ENCODE data around the gene DNAH3.
"Not testable (repeated sequence)": the region's sequence is repeated elsewhere in the genome, so short reads cannot be mapped to it uniquely, and the experiment has no call there.

DNAH3 gene

DNA sequence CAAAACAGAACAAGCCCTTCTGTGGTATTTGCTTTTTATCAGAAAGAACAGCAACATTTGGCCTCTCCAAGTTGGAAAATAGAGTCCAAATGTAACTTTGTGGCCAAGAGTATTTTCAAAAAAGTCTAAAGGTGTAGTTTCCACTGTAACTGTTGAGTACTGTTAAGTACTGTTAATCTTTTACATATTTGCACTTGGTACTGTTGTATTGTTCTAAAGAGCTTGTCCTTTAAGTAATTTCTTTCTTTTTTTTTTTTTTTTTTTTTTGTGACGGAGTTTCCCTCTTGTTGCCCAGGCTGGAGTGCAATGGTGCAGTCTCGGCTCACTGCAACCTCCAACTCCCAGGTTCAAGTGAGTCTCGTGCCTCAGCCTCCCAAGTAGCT lies 29.3 kb upstream of the DNAH3 start:
- peaks cover 3% of the 10 kb centered on the region for H3K4me1 Mint-ChIP-seq
- peaks cover 37% of the 10 kb centered on the region for H3K36me3 Mint-ChIP-seq
- no peaks in the 10 kb centered on the region for H3K9me3 Mint-ChIP-seq
- no peaks in the 10 kb centered on the region for H3K27me3 Mint-ChIP-seq
- no peak overlapping the region for H3K4me3 Mint-ChIP-seq
- no peak overlapping the region for H3K27ac Mint-ChIP-seq

DNA sequence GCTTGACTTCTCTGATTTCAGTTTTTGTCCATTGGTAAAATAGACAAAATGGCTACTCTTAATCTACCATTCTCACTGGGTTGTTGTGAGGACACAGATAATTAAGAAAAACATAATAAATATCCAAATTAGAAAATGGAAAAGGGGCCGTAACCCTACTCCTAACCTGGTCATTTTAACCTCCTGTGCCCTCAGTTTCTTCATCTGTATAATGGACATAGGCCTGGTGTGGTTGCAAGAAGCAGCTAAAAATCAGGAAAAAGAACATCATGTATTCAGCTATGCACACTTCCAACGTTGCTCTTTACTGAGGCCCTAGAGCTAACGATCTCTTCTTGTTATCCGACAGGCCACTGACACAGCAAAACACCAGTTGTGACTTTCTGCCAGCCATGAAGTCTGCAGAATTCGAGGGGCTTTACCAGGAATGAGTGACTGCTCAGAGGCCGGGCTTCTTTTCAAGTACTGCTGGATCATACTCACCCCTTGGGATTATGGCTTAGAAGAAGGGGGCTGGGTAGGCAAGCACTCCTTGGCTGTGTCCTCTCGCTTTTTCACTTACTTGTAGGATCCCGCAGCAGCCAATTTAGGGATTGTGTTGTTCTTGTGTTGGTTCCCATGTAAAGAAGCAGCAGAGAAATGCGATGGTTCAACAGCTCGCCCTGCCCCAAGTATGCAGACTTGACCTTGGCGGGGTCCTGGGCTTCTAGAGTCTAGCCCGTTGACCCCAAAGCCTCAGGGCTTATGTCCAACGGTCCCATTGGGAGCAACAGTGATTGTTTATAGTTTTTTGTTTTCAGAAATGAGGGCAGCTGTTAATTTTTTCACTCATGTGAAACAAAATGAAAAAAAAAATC lies 28.7 kb upstream of the DNAH3 start:
- Mint-ChIP-seq H3K4me1 (no peaks in the 10 kb centered on the region), H3K27me3 (no peaks in the 10 kb centered on the region), H3K27ac (no peak overlapping the region), H3K4me3 (no peak overlapping the region), H3K9me3 (no peaks in the 10 kb centered on the region), H3K36me3 (peaks cover 41% of the 10 kb centered on the region)

DNA sequence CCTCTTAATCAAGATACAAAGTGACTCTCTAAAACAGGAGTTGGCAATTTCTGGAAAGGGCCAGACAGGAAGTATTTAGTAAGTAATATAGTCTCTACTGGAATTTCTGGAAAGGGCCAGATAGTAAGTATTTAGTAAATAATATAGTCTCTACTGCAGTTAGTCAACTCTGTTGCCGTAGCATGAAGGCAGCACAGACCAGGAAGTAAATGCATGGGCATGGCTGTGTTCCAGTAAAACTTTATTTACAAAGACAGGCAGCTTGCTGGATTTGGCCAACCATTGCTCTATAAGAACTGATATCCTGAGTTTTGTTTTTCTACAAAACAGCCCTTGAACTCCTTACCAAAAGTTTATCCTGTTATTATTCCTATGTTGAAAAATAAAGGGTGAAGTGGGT lies 24.8 kb upstream of the DNAH3 start:
- no peaks in the 10 kb centered on the region for H3K27me3 Mint-ChIP-seq
- H3K27ac Mint-ChIP-seq: no peak overlapping the region
- H3K4me3 Mint-ChIP-seq: no peak overlapping the region
- no peaks in the 10 kb centered on the region for H3K4me1 Mint-ChIP-seq
- H3K9me3 Mint-ChIP-seq: no peaks in the 10 kb centered on the region
- H3K36me3 Mint-ChIP-seq: peaks cover 31% of the 10 kb centered on the region

DNA sequence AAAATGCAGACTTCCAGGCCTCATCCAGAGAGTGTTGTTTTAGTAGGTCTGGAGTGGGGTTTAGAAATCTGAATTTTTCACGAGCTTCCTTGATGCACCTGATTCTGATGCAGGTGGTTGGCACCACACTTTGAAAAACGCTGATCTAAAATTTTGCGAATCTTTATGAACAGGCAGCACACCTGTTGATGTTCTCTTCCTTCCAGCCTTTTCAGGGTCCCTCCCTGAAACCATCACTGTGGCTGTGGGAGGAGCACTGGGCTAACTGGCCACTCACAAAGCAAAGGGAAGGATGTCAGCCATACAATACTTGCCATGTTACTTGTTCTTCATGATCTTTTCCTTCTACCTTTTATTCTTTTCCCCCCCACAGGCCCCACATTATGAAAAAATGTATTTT lies 22.0 kb upstream of the DNAH3 start:
- Mint-ChIP-seq H3K27me3 (no peaks in the 10 kb centered on the region), H3K4me3 (no peak overlapping the region), H3K36me3 (peaks cover 17% of the 10 kb centered on the region), H3K9me3 (no peaks in the 10 kb centered on the region), H3K27ac (no peak overlapping the region), H3K4me1 (no peaks in the 10 kb centered on the region)

DNA sequence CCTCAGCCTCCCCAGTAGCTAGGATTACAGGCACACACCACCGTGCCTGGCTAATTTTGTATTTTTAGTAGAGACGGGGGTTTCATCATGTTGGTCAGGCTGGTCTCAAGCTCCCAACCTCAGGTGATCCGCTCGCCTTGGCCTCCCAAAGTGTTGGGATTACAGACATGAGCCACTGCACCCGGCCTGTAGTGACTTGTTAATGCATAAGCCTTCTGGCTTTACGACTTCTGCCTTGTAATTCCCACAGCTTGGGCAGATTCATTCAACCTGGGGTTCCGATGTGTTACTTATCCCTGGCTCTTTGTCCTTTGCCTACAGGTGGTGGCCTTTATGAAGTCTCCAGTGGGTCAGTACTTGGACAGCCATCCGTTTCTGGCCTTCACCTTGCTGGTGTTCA lies 19.5 kb upstream of the DNAH3 start:
- H3K4me3 Mint-ChIP-seq, H3K4me1 Mint-ChIP-seq, H3K9me3 Mint-ChIP-seq, H3K27me3 Mint-ChIP-seq, H3K27ac Mint-ChIP-seq: not testable (repeated sequence)
- peaks cover 18% of the 10 kb centered on the region for H3K36me3 Mint-ChIP-seq

DNA sequence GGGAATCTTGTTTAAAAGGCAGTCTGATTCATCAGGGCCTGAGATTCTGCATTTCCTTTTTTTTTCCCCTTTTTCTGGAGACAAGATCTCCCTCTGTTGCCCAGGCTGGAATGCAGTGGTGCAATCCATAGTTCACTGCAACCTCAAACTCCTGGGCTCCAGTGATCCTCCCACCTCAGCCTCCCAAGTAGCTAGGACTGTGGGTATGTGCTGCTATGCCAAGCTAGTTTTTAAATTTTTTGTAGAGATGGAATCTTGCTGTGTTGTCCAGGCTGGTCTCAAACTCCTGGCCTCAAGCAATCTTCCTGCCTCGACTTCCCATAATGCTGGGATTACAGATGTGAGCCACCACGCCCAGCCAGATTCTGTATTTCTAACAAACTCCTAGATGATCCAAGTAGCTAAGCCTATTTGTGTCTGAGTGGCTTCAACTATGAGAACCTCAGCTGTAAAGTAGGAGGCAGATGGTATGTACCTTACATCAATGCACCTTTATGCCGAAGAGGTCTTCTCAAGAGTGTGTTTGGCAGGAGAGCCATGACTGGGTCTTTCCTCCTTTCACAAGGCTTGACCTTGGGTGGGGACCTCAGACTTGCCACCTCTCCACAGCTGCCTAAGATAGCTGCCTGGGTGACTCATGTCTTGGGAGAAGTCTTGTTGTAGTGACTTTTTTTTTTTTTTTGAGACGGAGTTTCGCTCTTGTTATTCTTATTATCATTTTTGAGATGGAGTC lies 18.8 kb upstream of the DNAH3 start:
- Mint-ChIP-seq H3K27me3 (no peaks in the 10 kb centered on the region), H3K4me1 (no peaks in the 10 kb centered on the region), H3K4me3 (no peak overlapping the region), H3K27ac (no peak overlapping the region), H3K36me3 (peaks cover 14% of the 10 kb centered on the region), H3K9me3 (no peaks in the 10 kb centered on the region)

DNA sequence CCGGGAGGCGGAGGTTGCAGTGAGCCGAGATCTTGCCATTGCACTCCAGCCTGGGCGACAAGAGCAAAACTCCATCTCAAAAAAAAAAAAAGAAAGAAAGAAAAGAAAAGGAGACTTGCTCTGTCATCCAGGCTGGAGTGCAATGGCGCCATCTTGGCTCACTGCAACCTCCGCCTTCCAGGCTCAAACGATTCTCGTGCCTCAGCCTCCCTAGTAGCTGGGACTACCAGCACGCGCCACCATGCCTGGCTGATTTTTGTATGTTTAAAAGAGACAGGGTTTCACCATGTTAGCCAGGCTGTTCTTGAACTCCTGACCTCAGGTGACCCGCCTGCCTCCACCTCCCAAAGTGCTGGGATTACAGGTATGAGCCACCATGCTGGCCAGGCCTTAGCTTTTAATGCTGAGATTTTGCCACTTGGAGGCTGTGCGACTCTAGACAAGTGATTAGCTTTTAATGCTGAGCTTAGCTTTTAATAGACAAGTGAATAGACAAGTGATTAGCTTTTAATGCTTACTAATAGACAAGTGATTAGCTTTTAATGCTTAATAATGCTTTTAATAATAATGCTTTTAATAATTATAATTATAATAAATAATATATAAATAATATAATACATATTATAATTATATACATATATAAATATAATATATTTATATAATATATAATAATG lies 17.4 kb upstream of the DNAH3 start:
- peaks cover 14% of the 10 kb centered on the region for H3K36me3 Mint-ChIP-seq
- no peaks in the 10 kb centered on the region for H3K27me3 Mint-ChIP-seq
- no peak overlapping the region for H3K4me3 Mint-ChIP-seq
- H3K9me3 Mint-ChIP-seq: no peaks in the 10 kb centered on the region
- H3K27ac Mint-ChIP-seq: no peak overlapping the region
- no peaks in the 10 kb centered on the region for H3K4me1 Mint-ChIP-seq

DNA sequence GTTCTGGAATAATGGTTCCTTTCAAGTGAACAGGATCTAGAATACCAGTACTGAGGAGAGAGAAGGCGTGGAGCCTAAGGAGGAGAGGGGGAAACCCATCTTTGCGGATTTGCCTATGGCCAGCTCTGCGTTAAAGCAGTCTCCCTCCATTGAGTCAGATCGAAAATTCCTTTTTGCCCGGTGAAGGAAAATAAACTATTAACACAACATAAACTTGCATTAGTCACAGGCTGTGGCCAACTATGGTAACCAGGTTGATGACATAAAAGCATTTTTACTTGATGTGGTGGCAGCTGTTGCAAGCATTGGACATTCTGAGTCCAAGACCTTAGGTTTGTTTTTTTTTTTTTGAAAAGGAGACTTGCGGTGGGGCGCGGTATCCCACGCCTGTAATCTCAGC lies 16.7 kb upstream of the DNAH3 start:
- Mint-ChIP-seq H3K27ac (no peak overlapping the region), H3K9me3 (no peaks in the 10 kb centered on the region), H3K36me3 (peaks cover 11% of the 10 kb centered on the region), H3K4me1 (no peaks in the 10 kb centered on the region), H3K4me3 (no peak overlapping the region), H3K27me3 (no peaks in the 10 kb centered on the region)

DNA sequence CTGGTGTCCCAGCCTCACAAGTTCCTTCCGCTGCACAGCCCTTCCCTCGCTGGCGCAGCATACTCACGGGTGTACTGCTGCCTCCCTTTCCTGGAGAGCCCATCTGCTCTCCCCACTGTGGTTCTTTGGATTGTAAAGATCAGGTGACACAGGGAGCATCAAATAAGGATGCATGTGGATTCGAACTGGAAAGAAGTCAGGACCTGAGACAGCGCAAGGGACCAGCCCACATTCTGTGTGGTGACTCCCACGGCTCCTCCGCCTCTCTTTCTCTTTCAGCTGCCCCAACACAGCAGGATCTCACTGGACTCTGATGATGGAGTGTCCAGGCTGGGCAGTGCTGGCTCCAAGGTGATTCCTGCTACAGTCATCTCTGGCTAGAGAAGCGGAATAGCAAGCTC lies 15.9 kb upstream of the DNAH3 start:
- peaks cover 1% of the 10 kb centered on the region for H3K4me1 Mint-ChIP-seq
- H3K27ac Mint-ChIP-seq: no peak overlapping the region
- no peaks in the 10 kb centered on the region for H3K9me3 Mint-ChIP-seq
- H3K36me3 Mint-ChIP-seq: peaks cover 11% of the 10 kb centered on the region
- H3K27me3 Mint-ChIP-seq: no peaks in the 10 kb centered on the region
- H3K4me3 Mint-ChIP-seq: no peak overlapping the region

DNA sequence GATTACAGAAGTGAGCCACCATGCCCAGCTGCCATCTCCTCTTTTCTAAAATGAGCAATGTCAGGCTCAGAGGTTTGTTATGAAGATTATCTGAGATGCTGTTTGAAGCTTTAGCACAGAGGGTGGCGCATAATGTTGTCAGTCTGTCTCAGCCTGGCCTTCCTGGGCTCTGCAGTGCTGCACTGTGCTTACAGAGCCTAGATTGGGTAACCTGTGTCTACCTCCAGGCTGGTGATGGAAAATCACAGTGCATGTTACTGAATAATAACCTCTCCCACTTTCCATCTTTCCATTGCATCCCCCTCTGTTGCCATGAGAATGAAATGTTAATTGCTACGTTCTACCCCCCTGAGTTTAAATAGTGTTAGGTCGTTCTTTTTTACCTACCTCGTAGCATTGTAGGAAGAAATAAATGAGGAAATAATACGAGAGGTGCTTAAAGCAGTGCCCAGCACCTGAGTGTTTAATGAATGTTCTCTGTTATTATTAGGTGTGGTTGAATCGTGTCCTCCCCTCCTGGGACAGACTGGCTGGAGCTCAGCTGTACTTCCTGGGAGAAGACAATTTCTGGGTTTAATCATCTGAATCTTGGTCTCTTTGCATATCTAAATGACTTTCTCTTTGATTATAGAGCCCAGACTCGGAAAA lies 14.0 kb upstream of the DNAH3 start:
- Mint-ChIP-seq H3K4me3 (no peak overlapping the region), H3K9me3 (no peaks in the 10 kb centered on the region), H3K36me3 (peaks cover 6% of the 10 kb centered on the region), H3K27ac (no peak overlapping the region), H3K4me1 (peaks cover 16% of the 10 kb centered on the region), H3K27me3 (no peaks in the 10 kb centered on the region)

DNA sequence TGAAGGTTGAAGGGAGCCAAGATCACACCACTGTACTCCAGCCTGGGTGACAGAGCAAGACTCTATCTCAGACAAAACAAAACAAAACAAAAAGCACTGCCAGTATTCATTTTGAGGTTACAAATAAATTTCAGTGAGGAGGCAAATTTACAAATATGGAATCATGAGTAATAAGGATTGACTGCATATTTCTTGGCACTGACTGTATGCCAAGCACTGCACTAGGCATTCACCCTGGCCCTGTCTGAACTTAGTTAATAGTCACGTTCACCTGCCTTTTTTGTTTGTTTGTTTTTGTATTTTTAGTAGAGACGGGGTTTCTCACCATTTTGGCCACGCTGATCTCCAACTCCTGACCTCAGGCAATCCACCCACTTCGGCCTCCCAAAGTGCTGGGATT lies 12.9 kb upstream of the DNAH3 start:
- H3K27me3 Mint-ChIP-seq: no peaks in the 10 kb centered on the region
- H3K36me3 Mint-ChIP-seq: peaks cover 6% of the 10 kb centered on the region
- no peaks in the 10 kb centered on the region for H3K9me3 Mint-ChIP-seq
- H3K4me3 Mint-ChIP-seq: no peak overlapping the region
- H3K4me1 Mint-ChIP-seq: peaks cover 24% of the 10 kb centered on the region
- no peak overlapping the region for H3K27ac Mint-ChIP-seq

DNA sequence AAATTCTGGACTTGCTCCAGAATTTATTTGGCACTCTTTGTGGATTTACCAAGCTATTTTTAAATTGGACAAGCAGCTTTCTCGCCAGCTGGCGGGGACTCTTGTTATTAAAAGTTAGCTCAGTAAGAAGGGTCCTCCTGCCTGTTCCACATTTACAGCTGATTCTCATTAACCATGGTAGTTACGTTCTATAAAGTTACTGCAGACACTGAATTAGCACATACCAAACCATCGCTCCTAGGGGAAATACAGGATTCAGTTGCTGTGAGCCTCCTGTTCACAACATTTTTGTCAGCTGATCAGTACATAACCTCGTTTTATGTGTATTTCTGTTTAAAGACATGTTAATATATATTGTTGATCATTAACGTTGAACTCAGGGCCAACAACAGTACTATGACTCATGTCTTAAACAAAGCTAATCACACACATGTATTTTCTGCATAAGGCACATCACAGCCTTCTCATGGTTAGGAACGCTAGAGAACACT lies 12.1 kb upstream of the DNAH3 start:
- Mint-ChIP-seq H3K9me3 (no peaks in the 10 kb centered on the region), H3K36me3 (peaks cover 6% of the 10 kb centered on the region), H3K4me1 (peaks cover 28% of the 10 kb centered on the region), H3K27me3 (no peaks in the 10 kb centered on the region), H3K4me3 (no peak overlapping the region), H3K27ac (no peak overlapping the region)

DNA sequence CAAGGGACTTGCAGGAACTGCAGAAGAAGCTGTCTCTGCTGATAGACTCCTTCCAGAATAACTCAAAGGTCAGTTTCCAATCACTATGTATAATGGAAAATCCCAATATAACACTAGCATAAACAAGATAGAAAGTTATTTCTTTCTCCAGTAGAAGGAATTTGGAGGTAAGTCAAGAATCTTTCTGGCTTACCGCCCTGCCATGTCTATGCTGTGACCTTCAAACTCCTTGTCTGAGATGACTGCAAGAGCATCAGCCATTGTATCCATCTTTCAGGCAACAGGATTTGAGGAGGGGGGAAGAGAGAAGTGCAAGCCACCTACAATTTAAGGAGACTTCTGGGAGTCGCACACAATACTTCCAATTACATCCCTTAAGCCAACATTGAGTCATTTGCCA lies 10.6 kb upstream of the DNAH3 start:
- H3K27me3 Mint-ChIP-seq: no peaks in the 10 kb centered on the region
- no peak overlapping the region for H3K27ac Mint-ChIP-seq
- peaks cover 33% of the 10 kb centered on the region for H3K4me1 Mint-ChIP-seq
- no peak overlapping the region for H3K4me3 Mint-ChIP-seq
- no peaks in the 10 kb centered on the region for H3K9me3 Mint-ChIP-seq
- H3K36me3 Mint-ChIP-seq: peaks cover 3% of the 10 kb centered on the region

DNA sequence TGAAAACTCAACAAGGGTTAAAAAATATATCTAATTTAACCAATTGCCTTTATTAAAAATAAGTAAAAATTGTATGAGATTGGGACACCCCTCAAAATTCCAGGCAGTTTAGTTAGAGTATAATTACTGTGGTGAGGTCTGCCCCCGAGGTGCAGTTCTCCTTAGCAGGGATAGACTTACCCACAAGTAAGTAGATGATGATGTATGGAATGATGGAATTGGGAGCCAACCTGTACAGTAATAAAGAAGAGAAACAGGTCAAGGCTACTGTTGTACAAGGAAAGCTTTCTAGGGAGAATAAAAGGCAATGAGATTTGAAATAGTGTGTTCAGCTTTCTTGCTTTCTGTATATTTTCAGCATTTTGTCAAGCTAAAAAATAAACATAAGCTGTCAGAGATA lies 9.6 kb upstream of the DNAH3 start:
- H3K27ac Mint-ChIP-seq: no peak overlapping the region

DNA sequence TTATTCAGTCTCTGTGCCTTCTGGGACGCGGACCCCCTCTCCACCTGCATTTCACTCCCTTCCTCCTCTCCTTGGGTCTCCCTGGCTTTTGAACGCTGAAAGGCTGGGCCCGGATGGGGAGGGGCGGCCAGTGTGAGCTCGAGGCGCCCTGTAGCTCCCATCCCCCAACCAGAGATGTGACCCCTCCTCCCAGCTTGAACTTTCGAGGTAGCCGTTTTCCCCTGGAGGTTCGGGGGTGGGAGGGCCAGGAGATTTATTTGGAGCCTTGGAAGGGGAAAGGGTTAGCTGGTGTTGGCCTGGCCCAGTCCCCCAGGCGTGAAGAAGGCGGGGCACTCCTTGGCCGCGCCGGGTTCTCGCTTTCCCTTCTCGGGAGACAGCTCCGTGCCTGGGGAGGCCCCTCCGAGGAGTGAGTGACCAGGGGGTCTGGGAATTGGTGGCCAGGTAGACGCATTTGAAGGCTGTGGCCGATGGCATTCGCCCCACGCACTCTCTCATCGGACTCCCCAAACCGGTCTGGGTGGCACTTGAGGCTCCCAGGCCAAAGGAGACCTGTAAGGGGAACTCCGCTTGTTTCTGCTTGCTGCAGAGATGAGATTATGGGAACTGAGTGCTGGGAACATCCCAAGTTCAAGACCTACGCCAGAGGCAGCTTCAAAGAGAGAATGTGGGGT lies 8.8 kb upstream of the DNAH3 start:
- peak overlapping the region; percentile 69 for H3K27ac Mint-ChIP-seq
- H3K27me3 Mint-ChIP-seq: no peaks in the 10 kb centered on the region
- H3K4me1 Mint-ChIP-seq: peaks cover 33% of the 10 kb centered on the region
- no peaks in the 10 kb centered on the region for H3K9me3 Mint-ChIP-seq
- H3K4me3 Mint-ChIP-seq: peak overlapping the region; percentile 90
- no peaks in the 10 kb centered on the region for H3K36me3 Mint-ChIP-seq

More for the DNA sequence above, 9.6 kb upstream of the DNAH3 start:
- no peak overlapping the region for H3K4me3 Mint-ChIP-seq
- no peaks in the 10 kb centered on the region for H3K27me3 Mint-ChIP-seq
- H3K36me3 Mint-ChIP-seq: peaks cover under 1% of the 10 kb centered on the region
- peaks cover 33% of the 10 kb centered on the region for H3K4me1 Mint-ChIP-seq
- H3K9me3 Mint-ChIP-seq: no peaks in the 10 kb centered on the region
